Tibial nerve (tissue), 3 donors: ENCODE measurements around the gene C5orf52.

Source experiments
- CTCF ChIP-seq, 5 experiments: fragments of 200-600 bp in 3 of 5; fragments of 450-650 bp in 2 of 5; sonication (generic) in 3 of 5; IDR thresholded peaks; one replicate each; pipeline ENCODE4 v1.5.1; 2016 to 2019; ENCODE audit warnings: antibody characterized with exemption in 5 of 5, mild to moderate bottlenecking in 3 of 5, moderate library complexity in 2 of 5
- POLR2A ChIP-seq, 2 donors: fragments of 450-650 bp; IDR thresholded peaks; one replicate each; pipeline ENCODE4 v1.6.1; 2017; ENCODE audit warnings: antibody characterized with exemption in 2 of 2, mild to moderate bottlenecking in 2 of 2, moderate library complexity in 2 of 2

DNA sequence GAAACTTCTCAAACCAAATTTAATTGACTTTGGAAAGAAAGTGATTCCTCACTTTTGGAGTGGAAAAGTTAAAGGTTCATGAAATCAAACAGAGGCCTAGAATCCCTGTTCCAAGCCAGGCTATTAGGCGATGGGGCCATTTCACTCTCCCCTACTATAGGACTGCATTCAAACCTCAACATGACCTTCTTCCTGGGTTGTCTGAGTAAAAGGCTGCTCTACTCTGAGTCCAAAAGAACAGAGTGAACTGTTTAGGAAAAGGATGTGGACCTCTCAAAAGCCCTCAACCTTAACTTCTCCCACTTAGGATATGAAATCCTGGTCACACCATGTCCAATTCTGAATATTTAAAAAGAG, 15.8 kb downstream of the C5orf52 start:
- no peak for TF ChIP-seq POLR2A (IDR thresholded peaks at IDR 0.05)
- no peak for TF ChIP-seq CTCF (IDR thresholded peaks at IDR 0.05)
